SK-N-SH (cell line): ENCODE data around the gene MRPL53. TPM values are rescaled to one million over a fixed set of nuclear protein-coding genes. Genes with fewer than 3 reads are reported as not detected.

Experiments
- CTCF ChIA-PET: fragments of 300-600, 350-600 bp; formaldehyde crosslinking; extraction: SDS; loops from one replicate; lab custom pipeline; 2021; lab: Yijun Ruan, JAX
- POLR2A ChIA-PET: fragments of 350-600 bp; sonication (Branson Sonifier 250); formaldehyde crosslinking; extraction: SDS; loops from one replicate; lab custom pipeline; 2020; ENCODE audit warnings: antibody characterized with exemption, inconsistent platforms; lab: Yijun Ruan, JAX
- DNase-seq: peaks from one replicate; pipeline ENCODE4 v3.0.0; 2012
- H2AFZ ChIP-seq: fragments of 200-600 bp; sonication (generic); 2 replicates; pipeline ENCODE4 v1.8.1; 2016; ENCODE audit warnings: antibody characterized with exemption, mild to moderate bottlenecking, low read depth
- H3F3A ChIP-seq: fragments of 200-600 bp; sonication (generic); replicated peaks from 2 replicates; pipeline ENCODE3; 2016; ENCODE audit warnings: antibody characterized with exemption, mild to moderate bottlenecking; ENCODE audit not compliant: insufficient read depth
- H3K27ac ChIP-seq, 2 experiments: fragments of 200-500 bp in 1 of 2; fragments of 200-600 bp in 1 of 2; sonication (Bioruptor generic) in 1 of 2; sonication (generic), shearing (Covaris generic) in 1 of 2; 2 replicates each; pipeline versions ENCODE4 v1.5.1 to v1.6.1; 2014 to 2016; ENCODE audit warnings: low read depth in 2 of 2, inconsistent platforms in 1 of 2, low read length in 1 of 2, mild to moderate bottlenecking in 1 of 2, mixed read lengths in 1 of 2
- H3K27me3 ChIP-seq: fragments of 200-600 bp; sonication (generic), shearing (Covaris generic); 2 replicates; pipeline ENCODE4 v1.6.1; 2016; ENCODE audit warnings: mixed run types; ENCODE audit not compliant: insufficient read depth
- H3K36me3 ChIP-seq, 2 experiments: fragments of 200-500 bp in 1 of 2; fragments of 200-600 bp in 1 of 2; sonication (Bioruptor generic) in 1 of 2; sonication (generic) in 1 of 2; replicated peaks in 1 of 2; 2 replicates each; pipeline versions ENCODE3 to v1.5.1; 2014 to 2016; ENCODE audit warnings: low read length in 1 of 2, mild to moderate bottlenecking in 1 of 2; ENCODE audit not compliant: insufficient read depth in 2 of 2, control insufficient read depth in 1 of 2
- H3K4me1 ChIP-seq, 2 experiments: fragments of 200-500 bp in 1 of 2; fragments of 200-600 bp in 1 of 2; sonication (Bioruptor generic) in 1 of 2; sonication (generic), shearing (Covaris generic) in 1 of 2; 2 replicates each; pipeline versions ENCODE4 v1.5.1 to v1.6.1; 2014 to 2016; ENCODE audit warnings: low read depth in 1 of 2, low read length in 1 of 2, mixed run types in 1 of 2; ENCODE audit not compliant: insufficient read depth in 2 of 2, control insufficient read depth in 1 of 2
- H3K4me2 ChIP-seq: fragments of 200-600 bp; sonication (generic), shearing (Covaris generic); 2 replicates; pipeline ENCODE4 v1.6.1; 2017; ENCODE audit warnings: mixed run types
- H3K4me3 ChIP-seq, 2 experiments: fragments of 200-500 bp in 1 of 2; fragments of 200-600 bp in 1 of 2; sonication (Bioruptor generic) in 1 of 2; sonication (generic), shearing (Covaris generic) in 1 of 2; 2 replicates each; pipeline versions ENCODE4 v1.5.1 to v1.8.1; 2014 to 2016; ENCODE audit warnings: low read depth in 2 of 2, inconsistent platforms in 1 of 2, low read length in 1 of 2, mild to moderate bottlenecking in 1 of 2, mixed read lengths in 1 of 2, moderate library complexity in 1 of 2
- H3K79me2 ChIP-seq: fragments of 200-600 bp; sonication (generic); 2 replicates; pipeline ENCODE4 v1.8.1; 2017; ENCODE audit warnings: mild to moderate bottlenecking; ENCODE audit not compliant: insufficient read depth
- H3K9ac ChIP-seq: fragments of 200-600 bp; sonication (generic); 2 replicates; pipeline ENCODE4 v1.6.1; 2017; ENCODE audit warnings: mixed run types
- H3K9me2 ChIP-seq: fragments of 200-600 bp; sonication (generic); 2 replicates; pipeline ENCODE4 v1.6.1; 2017; ENCODE audit warnings: mixed run types
- H3K9me3 ChIP-seq: fragments of 200-600 bp; sonication (generic); 2 replicates; pipeline ENCODE4 v1.6.1; 2017; ENCODE audit warnings: mixed run types, mild to moderate bottlenecking, moderate library complexity
- H4K20me1 ChIP-seq: fragments of 200-600 bp; sonication (generic); 2 replicates; pipeline ENCODE4 v1.6.1; 2017; ENCODE audit warnings: mild to moderate bottlenecking, mixed run types; ENCODE audit not compliant: insufficient read depth
- ELF1 ChIP-seq: IDR thresholded peaks from 2 replicates; pipeline ENCODE4 v1.4.0; 2012
- FOSL2 ChIP-seq: IDR thresholded peaks from 2 replicates; pipeline ENCODE4 v1.4.0; 2012; ENCODE audit warnings: low read depth, mild to moderate bottlenecking, moderate library complexity, borderline replicate concordance
- GATA2 ChIP-seq: sonication (generic); formaldehyde crosslinking; IDR thresholded peaks from 2 replicates; pipeline ENCODE4 v1.5.0; 2020; ENCODE audit warnings: mild to moderate bottlenecking, missing genetic modification reagents
- NFIC ChIP-seq: IDR thresholded peaks from 2 replicates; pipeline ENCODE4 v1.4.0; 2012; ENCODE audit warnings: borderline replicate concordance
- POLR2AphosphoS5 ChIP-seq: IDR thresholded peaks from 2 replicates; pipeline ENCODE4 v1.6.1; 2012; ENCODE audit warnings: low read depth, low read length
- WGBS: methylation state at CpG from one replicate; pipeline ENCODE4 v1.1.6; 2017; ENCODE audit warnings: low lambda C conversion rate; 5-methylcytosine and 5-hydroxymethylcytosine counted together
- polyA plus RNA-seq, 3 experiments: library from polyadenylated mRNA; depleted of rRNA; stranded (reverse); fragments of >200 nt; gene quantifications; 2 replicates each; pipeline ENCODE4 v1.2.3, GENCODE V29; 2012
- TF ChIP-seq, protein P1 (sequence below): IDR thresholded peaks from 2 replicates; pipeline ENCODE4 v1.6.1; 2012; ENCODE audit warnings: mild to moderate bottlenecking, low read depth, low read length, moderate library complexity
- TF ChIP-seq, protein P2 (sequence below): IDR thresholded peaks from 2 replicates; pipeline ENCODE4 v1.4.0; 2012; ENCODE audit warnings: low read depth, borderline replicate concordance

The MRPL53 gene
- polyA plus RNA-seq, 1 of the 3 experiments (the other 2 are of a cell fraction) = 95.0 TPM

DNA sequence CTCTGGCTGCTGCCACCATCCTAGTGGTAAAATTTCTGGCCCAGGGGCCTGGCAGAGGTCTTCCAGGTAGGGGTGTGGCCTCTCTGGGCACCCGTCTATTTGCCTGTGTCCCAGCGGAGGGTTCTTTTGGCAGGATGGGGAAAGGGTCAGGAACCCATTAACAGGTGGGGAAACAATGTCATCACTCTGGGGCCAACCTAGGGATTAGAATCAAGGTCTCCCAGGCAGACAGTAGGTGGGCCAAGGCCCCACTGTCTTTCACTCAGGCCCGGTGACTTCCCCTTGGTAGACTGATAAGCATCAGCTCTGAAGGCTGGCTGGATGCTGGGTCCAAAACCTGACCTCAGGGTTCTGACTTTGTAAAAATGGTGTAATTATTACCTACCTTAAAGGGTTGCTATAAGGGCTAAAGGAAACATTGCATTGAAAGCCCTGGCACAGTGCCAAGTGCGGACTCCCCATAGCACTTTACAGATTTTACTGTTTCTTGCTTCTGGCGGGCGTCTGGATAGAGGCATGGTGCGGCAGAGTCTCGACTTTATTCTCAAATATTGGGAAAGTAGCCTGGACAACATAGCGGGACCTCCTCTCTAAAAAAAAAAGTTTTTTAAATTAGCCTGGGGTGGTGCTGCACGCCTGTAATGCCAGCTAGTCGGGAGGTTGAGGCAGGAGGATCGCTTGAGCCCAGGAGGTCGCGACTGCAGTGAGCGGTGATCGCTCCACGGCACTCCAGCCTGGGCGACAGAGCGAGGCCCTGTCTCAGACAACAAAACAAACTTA is 24.7 kb upstream of the MRPL53 start:
- CTCF ChIA-PET = interaction anchor here (2.8 to 4.6 kb wide), 2 partner anchors 10 to 15 kb away, joined by 12 to 32 read pairs; partner anchors contain the start of genes CCDC142, PCGF1 and TTC31
- Histone ChIP-seq H3K9me3 (no peaks in the 10 kb centered on the region), H3K27me3 (no peaks in the 10 kb centered on the region), H3K27ac (no peak overlapping the region), H3K36me3 (peaks cover 0 to 23% of the 10 kb centered on the region in 2 experiments), H2AFZ (no peak overlapping the region), H3K9me2 (no peaks in the 10 kb centered on the region), H3K4me2 (no peak overlapping the region), H3K9ac (no peak overlapping the region), H3F3A (peaks cover 3% of the 10 kb centered on the region), H3K79me2 (no peaks in the 10 kb centered on the region), H4K20me1 (no peaks in the 10 kb centered on the region), H3K4me3 (no peak overlapping the region), H3K4me1 (peaks cover 0 to 22% of the 10 kb centered on the region in 2 experiments; a peak in 1 of 4 replicates)
- no peak for DNase-seq
- TF ChIP-seq NFIC (peak; percentile 68), ELF1 (no peak)
- TF ChIP-seq, protein P1, sequence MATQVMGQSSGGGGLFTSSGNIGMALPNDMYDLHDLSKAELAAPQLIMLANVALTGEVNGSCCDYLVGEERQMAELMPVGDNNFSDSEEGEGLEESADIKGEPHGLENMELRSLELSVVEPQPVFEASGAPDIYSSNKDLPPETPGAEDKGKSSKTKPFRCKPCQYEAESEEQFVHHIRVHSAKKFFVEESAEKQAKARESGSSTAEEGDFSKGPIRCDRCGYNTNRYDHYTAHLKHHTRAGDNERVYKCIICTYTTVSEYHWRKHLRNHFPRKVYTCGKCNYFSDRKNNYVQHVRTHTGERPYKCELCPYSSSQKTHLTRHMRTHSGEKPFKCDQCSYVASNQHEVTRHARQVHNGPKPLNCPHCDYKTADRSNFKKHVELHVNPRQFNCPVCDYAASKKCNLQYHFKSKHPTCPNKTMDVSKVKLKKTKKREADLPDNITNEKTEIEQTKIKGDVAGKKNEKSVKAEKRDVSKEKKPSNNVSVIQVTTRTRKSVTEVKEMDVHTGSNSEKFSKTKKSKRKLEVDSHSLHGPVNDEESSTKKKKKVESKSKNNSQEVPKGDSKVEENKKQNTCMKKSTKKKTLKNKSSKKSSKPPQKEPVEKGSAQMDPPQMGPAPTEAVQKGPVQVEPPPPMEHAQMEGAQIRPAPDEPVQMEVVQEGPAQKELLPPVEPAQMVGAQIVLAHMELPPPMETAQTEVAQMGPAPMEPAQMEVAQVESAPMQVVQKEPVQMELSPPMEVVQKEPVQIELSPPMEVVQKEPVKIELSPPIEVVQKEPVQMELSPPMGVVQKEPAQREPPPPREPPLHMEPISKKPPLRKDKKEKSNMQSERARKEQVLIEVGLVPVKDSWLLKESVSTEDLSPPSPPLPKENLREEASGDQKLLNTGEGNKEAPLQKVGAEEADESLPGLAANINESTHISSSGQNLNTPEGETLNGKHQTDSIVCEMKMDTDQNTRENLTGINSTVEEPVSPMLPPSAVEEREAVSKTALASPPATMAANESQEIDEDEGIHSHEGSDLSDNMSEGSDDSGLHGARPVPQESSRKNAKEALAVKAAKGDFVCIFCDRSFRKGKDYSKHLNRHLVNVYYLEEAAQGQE = no peak
- WGBS = 87% methylated on average over 17 of the region's 19 CpGs
- POLR2A ChIA-PET = interaction anchor here (0.6 kb wide), 1 partner anchor 14 kb away, joined by 3 read pairs; the partner anchor contains the start of genes CCDC142 and TTC31

DNA sequence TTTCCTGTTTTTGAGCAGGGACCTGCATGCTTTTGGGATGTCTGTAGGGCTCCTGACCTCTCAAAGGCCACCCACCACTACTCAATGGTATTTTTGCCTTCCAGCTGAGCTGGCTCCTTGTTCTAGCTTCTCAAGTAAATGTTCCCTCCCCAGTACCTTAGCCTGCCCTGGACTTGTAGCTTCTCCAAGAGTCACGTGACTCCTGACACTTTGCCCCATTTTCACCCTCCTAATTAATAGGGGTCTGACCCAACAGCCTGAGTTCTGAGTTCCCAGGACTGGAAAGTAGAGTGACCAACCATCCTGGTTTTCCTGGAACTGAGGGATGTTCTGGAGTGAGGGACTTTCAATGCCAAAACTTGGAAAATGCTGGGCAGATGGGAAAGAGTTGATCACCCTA is 23.0 kb upstream of the MRPL53 start:
- Histone ChIP-seq H3K4me2 (no peak overlapping the region), H3K4me1 (peaks cover 0 to 5% of the 10 kb centered on the region in 2 experiments; a peak in 1 of 4 replicates), H3K9me3 (no peaks in the 10 kb centered on the region), H3K9ac (no peak overlapping the region), H3K27ac (no peak overlapping the region), H3K27me3 (no peaks in the 10 kb centered on the region), H3K9me2 (no peaks in the 10 kb centered on the region), H3F3A (peaks cover 3% of the 10 kb centered on the region), H2AFZ (no peak overlapping the region), H3K36me3 (peaks cover 0 to 40% of the 10 kb centered on the region in 2 experiments), H4K20me1 (no peaks in the 10 kb centered on the region), H3K79me2 (no peaks in the 10 kb centered on the region), H3K4me3 (no peak overlapping the region)
- 100% methylated on average over 1 of the region's 1 CpG for WGBS
- CTCF ChIA-PET = interaction anchor here (2.8 to 4.6 kb wide), 2 partner anchors 11 to 13 kb away, joined by 12 to 32 read pairs; partner anchors contain the start of genes CCDC142, PCGF1 and TTC31
- no peak for DNase-seq
- POLR2A ChIA-PET = no interaction called here
- TF ChIP-seq GATA2 (CRISPR knock-in tag) (no peak), FOSL2 (no peak), POLR2AphosphoS5 (no peak)
- TF ChIP-seq, protein P2, sequence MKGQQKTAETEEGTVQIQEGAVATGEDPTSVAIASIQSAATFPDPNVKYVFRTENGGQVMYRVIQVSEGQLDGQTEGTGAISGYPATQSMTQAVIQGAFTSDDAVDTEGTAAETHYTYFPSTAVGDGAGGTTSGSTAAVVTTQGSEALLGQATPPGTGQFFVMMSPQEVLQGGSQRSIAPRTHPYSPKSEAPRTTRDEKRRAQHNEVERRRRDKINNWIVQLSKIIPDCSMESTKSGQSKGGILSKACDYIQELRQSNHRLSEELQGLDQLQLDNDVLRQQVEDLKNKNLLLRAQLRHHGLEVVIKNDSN = no peak
